GM12801 (cell line): Measurements from ENCODE around the gene LBH.

Experiments
- TF ChIP-seq, protein P1 (sequence below): IDR thresholded peaks from one replicate; pipeline ENCODE4 v1.5.1; 2011; ENCODE audit warnings: control low read depth; ENCODE audit not compliant: insufficient read length; ENCODE audit errors: extremely low read depth

LBH gene

DNA sequence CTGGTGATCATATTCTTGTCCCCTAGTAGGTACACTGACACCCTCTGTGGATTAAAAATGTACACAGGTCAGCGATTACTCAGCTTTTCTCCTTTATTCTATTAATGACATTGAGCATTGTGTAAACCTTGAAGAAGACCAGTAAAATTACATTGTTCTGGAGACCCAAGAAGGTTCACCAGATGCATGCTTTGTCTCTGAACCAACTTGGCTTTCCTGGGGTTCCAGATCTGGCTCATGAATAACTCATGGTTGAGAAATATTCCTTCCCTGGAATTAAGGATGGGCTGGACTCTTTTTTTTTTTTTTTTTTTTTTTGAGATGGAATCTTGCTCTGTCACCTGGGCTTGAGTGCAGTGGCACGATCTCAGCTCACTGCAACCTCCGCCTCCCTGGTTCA lies 11.9 kb downstream of the LBH start:
- TF ChIP-seq, protein P1, sequence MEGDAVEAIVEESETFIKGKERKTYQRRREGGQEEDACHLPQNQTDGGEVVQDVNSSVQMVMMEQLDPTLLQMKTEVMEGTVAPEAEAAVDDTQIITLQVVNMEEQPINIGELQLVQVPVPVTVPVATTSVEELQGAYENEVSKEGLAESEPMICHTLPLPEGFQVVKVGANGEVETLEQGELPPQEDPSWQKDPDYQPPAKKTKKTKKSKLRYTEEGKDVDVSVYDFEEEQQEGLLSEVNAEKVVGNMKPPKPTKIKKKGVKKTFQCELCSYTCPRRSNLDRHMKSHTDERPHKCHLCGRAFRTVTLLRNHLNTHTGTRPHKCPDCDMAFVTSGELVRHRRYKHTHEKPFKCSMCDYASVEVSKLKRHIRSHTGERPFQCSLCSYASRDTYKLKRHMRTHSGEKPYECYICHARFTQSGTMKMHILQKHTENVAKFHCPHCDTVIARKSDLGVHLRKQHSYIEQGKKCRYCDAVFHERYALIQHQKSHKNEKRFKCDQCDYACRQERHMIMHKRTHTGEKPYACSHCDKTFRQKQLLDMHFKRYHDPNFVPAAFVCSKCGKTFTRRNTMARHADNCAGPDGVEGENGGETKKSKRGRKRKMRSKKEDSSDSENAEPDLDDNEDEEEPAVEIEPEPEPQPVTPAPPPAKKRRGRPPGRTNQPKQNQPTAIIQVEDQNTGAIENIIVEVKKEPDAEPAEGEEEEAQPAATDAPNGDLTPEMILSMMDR, result no peak

DNA sequence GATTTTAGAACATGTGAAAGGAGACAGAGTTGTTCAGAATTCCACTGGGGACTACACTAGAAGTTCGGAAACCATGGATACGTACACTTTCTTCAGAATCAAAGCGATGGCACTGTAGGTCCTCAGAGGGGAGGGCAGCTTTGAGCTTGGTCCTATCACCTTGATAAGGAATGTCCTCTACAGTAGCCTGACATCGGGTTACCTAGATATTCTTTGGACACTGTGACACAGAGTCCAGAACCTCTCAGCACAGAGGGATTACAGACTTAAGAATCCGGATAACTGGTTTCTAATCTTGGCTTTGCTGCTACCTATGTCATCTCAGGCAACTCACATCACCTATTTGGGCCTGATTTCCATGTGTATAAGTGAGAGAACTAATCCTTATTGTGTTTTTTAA lies 14.0 kb downstream of the LBH start:
- TF ChIP-seq, protein P1, result no peak

DNA sequence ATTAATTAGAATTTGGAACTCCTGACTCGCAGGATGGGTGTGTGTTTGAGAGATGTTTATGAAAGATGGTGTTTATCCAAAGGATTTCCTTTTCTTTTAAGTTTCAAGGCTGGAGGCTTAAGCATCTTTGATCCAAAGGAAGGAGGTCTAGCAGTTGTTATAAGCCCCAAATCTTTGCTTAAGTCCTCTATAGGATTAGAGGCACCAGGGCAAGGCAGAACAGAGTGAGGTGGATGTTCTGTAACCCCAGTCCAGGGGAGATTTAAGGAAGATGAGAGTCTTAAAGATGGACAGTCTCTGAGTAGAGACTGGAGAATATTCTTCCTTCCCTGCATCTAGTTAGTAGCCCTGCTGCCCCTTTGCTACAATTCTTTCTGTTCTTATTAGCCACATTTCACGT lies 17.5 kb downstream of the LBH start:
- TF ChIP-seq, protein P1, result no peak

DNA sequence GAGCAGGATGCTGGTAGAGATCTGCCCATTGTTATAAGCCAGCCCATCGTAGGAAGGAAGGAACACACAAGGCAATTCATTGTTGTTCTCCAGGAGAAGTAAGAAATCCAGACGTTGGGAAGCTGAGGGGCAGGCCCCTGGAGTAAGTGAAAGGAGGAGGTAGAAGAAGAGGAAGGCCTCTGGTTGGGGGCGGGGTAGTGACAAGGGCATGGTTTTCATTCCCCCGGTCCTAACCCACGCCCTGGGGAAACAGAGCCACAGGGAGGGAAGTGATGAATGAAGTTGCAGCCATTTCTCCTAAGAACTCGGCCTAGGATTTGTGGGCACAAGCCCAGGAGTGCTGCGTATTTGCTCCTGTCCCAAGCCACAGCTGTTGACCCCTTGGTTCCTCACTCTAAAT lies 18.0 kb downstream of the LBH start:
- TF ChIP-seq, protein P1, result no peak

DNA sequence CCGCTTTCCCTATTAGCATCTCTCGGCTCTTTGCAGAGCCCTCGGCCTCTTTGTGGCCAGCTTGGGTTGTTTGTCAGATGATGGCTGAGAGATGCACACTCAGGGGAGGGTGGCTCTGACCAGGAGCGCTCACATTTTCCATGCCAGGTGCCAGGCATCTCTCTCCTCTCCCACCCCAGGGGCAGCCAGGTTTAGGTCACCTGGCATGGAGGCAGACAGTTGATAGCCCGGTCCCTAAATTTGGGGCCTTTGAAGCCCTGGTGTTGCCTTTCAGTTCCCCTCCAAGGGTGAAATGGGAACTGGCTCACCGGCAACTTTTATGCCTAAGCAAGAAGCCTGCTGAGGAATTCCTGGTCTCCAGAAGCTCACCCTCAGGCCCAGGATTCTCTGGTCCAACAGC lies 19.1 kb downstream of the LBH start:
- TF ChIP-seq, protein P1, result no peak

DNA sequence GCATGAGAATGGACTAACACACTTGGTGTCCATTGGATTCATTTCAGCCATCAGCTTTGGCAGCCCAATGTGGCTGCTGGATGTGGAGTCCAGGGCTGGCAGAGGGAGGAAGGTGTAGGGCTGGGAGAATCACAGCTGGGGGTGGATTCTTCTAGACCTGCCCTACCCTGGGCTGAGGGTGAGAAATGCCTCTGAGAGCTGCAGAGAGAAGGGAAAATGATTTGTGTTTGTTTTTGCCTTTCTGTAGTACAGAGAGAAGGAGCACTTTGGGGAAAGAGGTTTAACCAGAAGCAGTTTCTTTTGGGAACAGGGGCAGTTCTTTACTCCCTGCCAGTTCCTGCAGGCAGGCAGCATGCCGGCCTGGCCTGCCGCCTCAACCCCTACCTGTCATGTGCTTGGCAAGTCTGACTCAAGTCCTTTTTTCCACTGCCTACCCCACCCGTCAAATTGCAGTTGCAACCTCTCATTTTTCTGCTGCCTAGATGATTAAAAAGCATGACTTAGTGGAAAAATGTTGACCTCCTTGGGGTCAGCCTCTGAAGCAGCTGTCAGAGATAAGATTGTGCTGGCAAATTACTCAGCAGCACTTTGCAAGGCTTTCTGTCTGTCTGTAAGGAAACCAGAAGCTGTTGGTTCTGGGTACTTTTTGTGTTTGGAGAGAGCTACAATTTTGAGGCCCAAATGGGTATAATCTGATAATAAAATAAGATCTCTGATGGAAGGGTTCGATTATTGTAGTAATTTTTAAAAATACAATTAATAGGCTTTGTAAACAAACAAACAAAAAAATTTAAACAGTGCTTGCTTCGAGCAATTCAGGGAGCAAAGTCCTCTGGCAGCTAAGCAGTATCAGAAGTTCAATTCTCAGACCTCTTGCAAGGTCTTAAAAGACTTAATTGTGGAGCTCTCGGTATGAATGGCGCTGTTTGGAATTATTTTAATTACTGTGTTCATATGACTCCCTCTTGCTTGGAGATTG lies 21.7 kb downstream of the LBH start:
- TF ChIP-seq, protein P1, result no peak

DNA sequence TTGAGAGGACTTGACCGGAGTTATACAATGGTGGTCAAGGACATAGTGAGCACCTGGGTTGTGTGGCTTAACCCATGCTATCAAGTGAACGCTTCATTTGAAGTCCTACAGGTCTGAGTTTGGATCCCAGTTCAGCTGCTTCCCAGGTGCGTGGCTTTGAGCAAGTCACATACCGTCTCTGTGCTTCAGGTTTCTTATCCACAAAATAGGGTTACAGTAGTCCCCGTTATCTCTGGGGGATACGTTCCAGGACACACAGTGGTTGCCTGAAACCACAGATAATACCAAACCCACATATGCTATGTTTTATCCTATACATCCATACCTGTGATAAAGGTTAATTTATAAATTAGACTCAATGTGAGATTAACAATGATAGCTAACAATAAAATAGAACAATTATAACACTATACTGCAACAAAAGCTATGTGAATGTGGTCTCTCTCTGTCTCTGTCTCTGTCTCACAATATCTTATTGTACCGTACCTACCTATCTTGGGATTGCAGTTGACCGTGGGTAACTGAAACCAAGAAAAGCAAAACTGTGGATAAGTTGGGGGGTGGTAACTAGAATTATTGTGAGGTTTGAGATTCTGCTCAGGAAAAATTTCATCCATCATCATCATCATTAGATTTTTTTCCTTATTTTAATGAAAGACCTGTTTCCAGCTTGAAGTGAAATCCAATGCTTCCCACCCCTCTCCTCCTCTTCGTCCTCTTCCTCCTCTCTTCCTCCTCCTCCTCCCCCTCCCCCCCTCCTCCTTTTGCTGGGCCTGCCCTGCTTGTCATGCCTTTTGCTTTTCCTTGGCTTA lies 22.7 kb downstream of the LBH start:
- TF ChIP-seq, protein P1, result no peak
